Adipocyte (in vitro differentiated cells): ENCODE results near the gene ABCA6.
A peak's percentile ranks its signal among the peaks of the same experiment; 100 is the strongest.

Experiments used
- DNase-seq: peaks from one replicate; pipeline ENCODE4 v3.0.0-alpha.2; 2015; ENCODE audit warnings: low read depth
- H3K27me3 ChIP-seq: replicated peaks from 2 replicates; pipeline ENCODE4 v1.7.0; 2013; ENCODE audit warnings: mild to moderate bottlenecking, low read length, moderate library complexity; ENCODE audit not compliant: control insufficient read depth, insufficient read depth
- H3K36me3 ChIP-seq: 2 replicates; pipeline ENCODE4 v1.7.0; 2013; ENCODE audit warnings: low read length, mild to moderate bottlenecking, moderate library complexity; ENCODE audit not compliant: control insufficient read depth, insufficient read depth, severe bottlenecking
- H3K4me1 ChIP-seq: 2 replicates; pipeline ENCODE4 v1.7.0; 2013; ENCODE audit warnings: mild to moderate bottlenecking, low read length, moderate library complexity; ENCODE audit not compliant: control insufficient read depth, insufficient read depth
- H3K4me3 ChIP-seq: 2 replicates; pipeline ENCODE4 v1.7.0; 2013; ENCODE audit warnings: mild to moderate bottlenecking, low read length, moderate library complexity
- H3K9ac ChIP-seq: 2 replicates; pipeline ENCODE4 v1.7.0; 2013; ENCODE audit warnings: mild to moderate bottlenecking, low read length, moderate library complexity
- H3K9me3 ChIP-seq: 2 replicates; pipeline ENCODE4 v1.7.0; 2013; ENCODE audit warnings: mild to moderate bottlenecking, low read length, moderate library complexity; ENCODE audit not compliant: control insufficient read depth

Gene ABCA6

GRCh38 chr17:69059458-69060175 lies 82.1 kb downstream of the ABCA6 start:
- no peaks in the 10 kb centered on the region for H3K27me3 ChIP-seq
- peaks cover 5% of the 10 kb centered on the region for H3K36me3 ChIP-seq
- H3K9ac ChIP-seq: peak overlapping the region; percentile 87

GRCh38 chr17:69058165-69058564 lies 83.5 kb downstream of the ABCA6 start:
- H3K4me1 ChIP-seq: peaks cover 36% of the 10 kb centered on the region
- H3K9me3 ChIP-seq: peaks cover 6% of the 10 kb centered on the region
- H3K27me3 ChIP-seq: no peaks in the 10 kb centered on the region
- DNase-seq: no peak
- no peak overlapping the region for H3K9ac ChIP-seq
- peaks cover 5% of the 10 kb centered on the region for H3K36me3 ChIP-seq
- no peak overlapping the region for H3K4me3 ChIP-seq

More at GRCh38 chr17:69059458-69060175, 82.1 kb downstream of the ABCA6 start:
- no peak for DNase-seq
- H3K4me1 ChIP-seq: peaks cover 34% of the 10 kb centered on the region
- peaks cover 6% of the 10 kb centered on the region for H3K9me3 ChIP-seq
- peak overlapping the region; percentile 81 for H3K4me3 ChIP-seq

GRCh38 chr17:69057280-69057679 lies 84.4 kb downstream of the ABCA6 start:
- Histone ChIP-seq H3K9me3 (peaks cover 6% of the 10 kb centered on the region), H3K9ac (no peak overlapping the region)
- no peak for DNase-seq

GRCh38 chr17:69056179-69056823 lies 85.4 kb downstream of the ABCA6 start:
- no peak for DNase-seq
- no peak overlapping the region for H3K4me3 ChIP-seq

More at GRCh38 chr17:69057280-69057679, 84.4 kb downstream of the ABCA6 start:
- H3K4me3 ChIP-seq: peak overlapping the region; percentile 5
- peaks cover 5% of the 10 kb centered on the region for H3K36me3 ChIP-seq
- H3K27me3 ChIP-seq: no peaks in the 10 kb centered on the region
- peaks cover 45% of the 10 kb centered on the region for H3K4me1 ChIP-seq

GRCh38 chr17:69055334-69055733 lies 86.4 kb downstream of the ABCA6 start:
- peaks cover 5% of the 10 kb centered on the region for H3K36me3 ChIP-seq
- no peak overlapping the region for H3K9ac ChIP-seq
- no peak overlapping the region for H3K4me3 ChIP-seq
- DNase-seq: no peak
- no peaks in the 10 kb centered on the region for H3K27me3 ChIP-seq
- peaks cover 6% of the 10 kb centered on the region for H3K9me3 ChIP-seq
- H3K4me1 ChIP-seq: peaks cover 48% of the 10 kb centered on the region

More at GRCh38 chr17:69056179-69056823, 85.4 kb downstream of the ABCA6 start:
- Histone ChIP-seq H3K9me3 (peaks cover 6% of the 10 kb centered on the region), H3K36me3 (peaks cover 5% of the 10 kb centered on the region), H3K4me1 (peaks cover 45% of the 10 kb centered on the region), H3K9ac (no peak overlapping the region), H3K27me3 (no peaks in the 10 kb centered on the region)

GRCh38 chr17:69050999-69051775 lies 90.5 kb downstream of the ABCA6 start:
- Histone ChIP-seq H3K27me3 (no peaks in the 10 kb centered on the region), H3K9ac (peak overlapping the region; percentile 66), H3K36me3 (peaks cover 6% of the 10 kb centered on the region), H3K4me3 (peak overlapping the region; percentile 69), H3K4me1 (peaks cover 62% of the 10 kb centered on the region), H3K9me3 (peaks cover 4% of the 10 kb centered on the region)
- peak; percentile 90 for DNase-seq

- H3K4me3 ChIP-seq: no peak overlapping the region
- H3K36me3 ChIP-seq: peaks cover 23% of the 10 kb centered on the region
- no peaks in the 10 kb centered on the region for H3K27me3 ChIP-seq
- DNase-seq: no peak
- no peak overlapping the region for H3K9ac ChIP-seq
- H3K9me3 ChIP-seq: no peaks in the 10 kb centered on the region
- peaks cover 62% of the 10 kb centered on the region for H3K4me1 ChIP-seq
Observed at GRCh38 chr17:69048634-69049033, 93.1 kb downstream of the ABCA6 start.

- no peaks in the 10 kb centered on the region for H3K9me3 ChIP-seq
- peaks cover 55% of the 10 kb centered on the region for H3K4me1 ChIP-seq
- H3K9ac ChIP-seq: peak overlapping the region; percentile 82
- DNase-seq: peak; percentile 70
- peaks cover 33% of the 10 kb centered on the region for H3K36me3 ChIP-seq
- no peaks in the 10 kb centered on the region for H3K27me3 ChIP-seq
- peak overlapping the region; percentile 55 for H3K4me3 ChIP-seq
Observed at GRCh38 chr17:69047368-69048263, 94.1 kb downstream of the ABCA6 start.

- peaks cover 41% of the 10 kb centered on the region for H3K4me1 ChIP-seq
- DNase-seq: no peak
- peak overlapping the region; percentile 5 for H3K9ac ChIP-seq
- no peaks in the 10 kb centered on the region for H3K27me3 ChIP-seq
- H3K9me3 ChIP-seq: no peaks in the 10 kb centered on the region
- no peak overlapping the region for H3K4me3 ChIP-seq
- H3K36me3 ChIP-seq: peaks cover 43% of the 10 kb centered on the region
Observed at GRCh38 chr17:69046121-69046807, 95.4 kb downstream of the ABCA6 start.

- Histone ChIP-seq H3K36me3 (peaks cover 43% of the 10 kb centered on the region), H3K27me3 (no peaks in the 10 kb centered on the region), H3K9me3 (no peaks in the 10 kb centered on the region), H3K4me1 (peaks cover 35% of the 10 kb centered on the region), H3K4me3 (no peak overlapping the region), H3K9ac (no peak overlapping the region)
- no peak for DNase-seq
Observed at GRCh38 chr17:69045646-69046045, 96.0 kb downstream of the ABCA6 start.
